Hematopoietic multipotent progenitor cell treated with erythropoietin and hydrocortisone succinate and interleukin-3 and kit ligand, for 17 days (in vitro differentiated cells): ENCODE results near the gene TUBGCP2.

ENCODE experiments used
- DNase-seq: peaks from one replicate; pipeline ENCODE4 v3.0.0-alpha.2; 2015; ENCODE audit warnings: low spot score

The TUBGCP2 gene

DNA sequence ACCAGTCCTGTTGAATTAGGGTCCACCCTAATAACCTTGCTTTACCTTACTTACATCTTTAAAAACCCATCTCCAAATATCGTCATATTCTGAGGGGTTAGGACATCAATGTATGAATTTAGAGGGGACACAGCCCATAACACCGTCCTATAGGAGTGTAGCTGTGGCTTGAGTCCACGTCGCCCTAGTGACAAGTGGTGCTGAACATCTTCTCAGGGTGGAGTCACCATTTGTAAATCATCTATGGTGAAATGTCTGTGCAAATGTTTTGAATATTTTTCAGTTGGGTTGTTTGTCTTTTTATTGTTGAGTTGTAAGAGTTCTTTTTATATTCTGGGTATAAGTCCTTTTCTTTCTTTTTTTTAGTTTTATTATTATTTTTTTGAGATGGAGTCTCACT lies 33.3 kb upstream of the TUBGCP2 start:
- DNase-seq: no peak

- no peak for DNase-seq
These were observed 31.2 kb upstream of the TUBGCP2 start for GRCh38 chr10:133339708-133340380.

GRCh38 chr10:133338080-133339071 lies 29.7 kb upstream of the TUBGCP2 start:
- DNase-seq: no peak

DNA sequence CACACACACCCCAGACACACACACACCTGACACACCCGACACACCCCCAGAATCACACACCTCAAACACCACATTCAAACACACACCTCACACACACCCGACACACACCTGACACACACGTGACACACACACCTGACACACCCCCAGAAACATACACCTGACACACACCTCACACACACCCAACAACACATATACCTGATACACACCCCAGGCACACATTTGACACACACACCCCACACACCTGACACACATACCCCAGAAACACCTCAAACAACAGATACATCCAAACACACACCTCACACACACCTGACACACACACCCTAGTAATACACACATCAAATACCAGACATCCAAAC lies 28.7 kb upstream of the TUBGCP2 start:
- DNase-seq: no peak

GRCh38 chr10:133336577-133337369 lies 28.1 kb upstream of the TUBGCP2 start, which contains the start of gene CALY:
TSS of gene CALY (minus strand) at chr10:133336896. CDS start at chr10:133328989, 7,907 bp downstream.
- DNase-seq: no peak

GRCh38 chr10:133336118-133336576 lies 27.5 kb upstream of the TUBGCP2 start:
- no peak for DNase-seq

- no peak for DNase-seq
These were observed 26.8 kb upstream of the TUBGCP2 start for GRCh38 chr10:133335246-133336117.

- no peak for DNase-seq
These were observed 26.0 kb upstream of the TUBGCP2 start for GRCh38 chr10:133334503-133335245.

GRCh38 chr10:133332936-133333699 lies 24.4 kb upstream of the TUBGCP2 start:
- DNase-seq: no peak

DNA sequence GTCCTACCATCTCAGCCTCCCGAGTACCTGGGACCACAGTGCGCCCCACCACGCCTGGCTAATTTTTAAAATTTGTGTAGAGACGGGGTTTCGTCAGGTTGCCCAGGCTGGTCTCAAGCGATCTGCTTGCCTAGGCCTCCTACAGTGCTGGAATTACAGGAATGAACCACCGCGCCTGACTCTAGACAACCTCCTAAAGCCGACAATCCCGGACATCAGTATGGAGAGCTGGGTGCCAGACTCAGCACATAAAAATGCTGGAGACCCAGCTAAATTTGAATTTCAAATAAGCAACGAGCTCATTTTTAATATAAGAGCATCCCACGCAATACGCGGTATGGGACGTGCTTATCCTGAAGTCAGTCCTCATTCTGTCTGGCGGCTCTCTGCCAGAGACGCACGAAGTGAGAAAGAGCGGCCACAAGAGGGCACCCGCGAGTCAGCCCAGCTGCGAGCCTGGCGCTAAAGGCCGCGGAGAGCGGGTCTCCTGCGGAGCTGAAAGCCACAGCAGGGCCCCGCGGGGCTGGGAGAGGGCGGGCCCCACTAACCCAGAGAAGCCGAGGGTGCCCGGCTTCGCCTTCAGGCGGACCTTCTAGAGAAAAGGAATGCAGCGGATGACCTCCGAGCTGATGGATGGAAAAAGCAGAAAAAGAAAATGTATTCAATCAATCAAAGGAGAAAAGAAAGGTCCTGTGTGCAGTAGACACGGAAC lies 21.0 kb upstream of the TUBGCP2 start:
- DNase-seq: peak; percentile 78

- no peak for DNase-seq
These were observed 20.0 kb upstream of the TUBGCP2 start for GRCh38 chr10:133328358-133329343.

- no peak for DNase-seq
These were observed 19.1 kb upstream of the TUBGCP2 start for GRCh38 chr10:133327651-133328357.

GRCh38 chr10:133326745-133327650 lies 18.3 kb upstream of the TUBGCP2 start:
- DNase-seq: no peak

DNA sequence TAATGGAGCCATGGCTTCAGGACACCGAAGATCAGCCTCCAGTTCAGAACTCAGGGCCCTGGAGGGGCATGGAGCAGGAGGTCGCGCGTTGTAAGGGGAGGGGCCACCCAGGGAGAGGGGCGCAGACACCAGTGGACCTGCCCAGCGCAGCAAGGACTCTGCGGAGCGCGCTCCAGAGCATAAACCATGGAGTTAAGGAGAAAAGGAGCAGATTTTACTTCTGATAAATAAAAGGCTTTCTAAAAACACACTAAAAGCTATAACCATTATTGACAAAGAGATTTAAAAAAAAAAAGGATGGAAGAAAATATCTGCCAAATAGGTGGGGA lies 17.5 kb upstream of the TUBGCP2 start:
- DNase-seq: no peak

DNA sequence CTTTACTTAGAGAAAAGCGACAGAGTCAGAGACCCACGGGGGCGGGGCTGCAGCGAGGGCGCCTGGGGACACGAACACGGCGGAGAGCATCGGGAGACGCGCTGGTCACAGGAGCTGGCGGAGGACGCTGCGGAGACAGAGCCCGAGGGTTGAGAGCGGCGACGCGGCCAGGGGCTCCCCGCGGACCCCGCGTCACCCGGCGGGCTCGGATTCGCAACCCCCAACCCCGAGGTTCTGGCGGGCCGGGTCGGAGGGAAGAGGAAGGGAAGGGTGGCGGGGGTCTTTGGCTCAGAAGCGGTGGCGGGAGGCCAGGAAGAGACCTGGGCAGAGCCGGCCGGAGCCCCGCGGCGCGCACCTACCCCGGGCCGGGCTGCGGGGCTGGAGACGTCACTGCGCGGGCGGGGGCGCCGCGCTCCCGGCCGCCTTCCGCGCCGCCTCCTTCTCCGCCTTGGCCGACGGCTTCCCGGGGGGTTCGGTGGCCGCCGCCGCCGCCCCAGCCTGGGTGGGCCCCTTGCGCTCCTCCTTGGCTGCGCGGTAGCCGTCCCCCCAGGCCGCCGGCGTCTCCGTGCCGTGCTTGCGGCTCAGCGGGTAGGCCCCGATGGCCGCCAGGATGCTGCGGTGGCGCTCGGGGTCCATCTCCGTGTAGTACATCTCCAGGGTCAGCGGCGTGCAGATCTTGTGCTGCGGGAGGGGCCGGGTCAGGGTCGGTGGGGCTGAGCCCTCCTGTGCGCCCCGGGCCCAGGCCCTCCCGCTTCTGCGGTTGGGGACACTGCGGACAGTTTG lies 17.0 kb upstream of the TUBGCP2 start:
- no peak for DNase-seq
